Cardiac fibroblast (primary cell): ENCODE measurements around the gene TMEM38A.

Source experiments
- DNase-seq, 2 donors: peaks; one replicate each; pipeline versions ENCODE4 v3.0.0 to v3.0.0-alpha.2; 2010; ENCODE audit warnings: low read depth in 2 of 2
- H3K4me3 ChIP-seq, 2 donors: replicated peaks in 1 of 2; 1 replicate in 1 of 2; 2 replicates in 1 of 2; pipeline ENCODE4 v1.5.1; 2011; ENCODE audit warnings: low read depth in 2 of 2, low read length in 2 of 2, mild to moderate bottlenecking in 2 of 2, moderate library complexity in 1 of 2
- CTCF ChIP-seq: IDR thresholded peaks from one replicate; pipeline ENCODE4 v1.5.1; 2011; ENCODE audit warnings: low read depth, mild to moderate bottlenecking, low read length, inconsistent platforms

Gene TMEM38A

GRCh38 chr19:16625163-16625958 is 35.6 kb upstream of the TMEM38A start:
- TF ChIP-seq CTCF, result no peak
- DNase-seq, result no peak
- no peak overlapping the region for H3K4me3 ChIP-seq

DNA sequence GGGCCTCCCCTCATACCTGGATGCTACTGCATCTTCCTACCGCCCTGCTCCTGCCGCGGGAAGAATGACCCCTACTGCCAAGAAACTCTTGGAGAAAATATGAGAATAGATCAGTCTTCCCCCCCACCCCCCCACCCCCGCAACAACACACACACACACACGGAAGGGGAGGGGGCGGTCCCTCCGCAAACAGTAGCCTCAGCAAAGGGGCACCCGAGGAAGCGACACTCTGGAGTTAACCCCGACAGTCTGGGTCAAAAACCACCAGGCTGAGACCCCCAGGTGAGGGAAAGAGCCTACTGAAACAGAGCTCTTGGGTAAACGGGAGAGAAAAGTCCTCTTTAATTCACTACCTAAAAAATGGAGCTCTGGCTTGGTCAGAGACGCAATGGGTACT is 34.1 kb upstream of the TMEM38A start:
- DNase-seq, result no peak
- peak overlapping the region; percentile 94 to 95 for H3K4me3 ChIP-seq
- TF ChIP-seq CTCF, result no peak

DNA sequence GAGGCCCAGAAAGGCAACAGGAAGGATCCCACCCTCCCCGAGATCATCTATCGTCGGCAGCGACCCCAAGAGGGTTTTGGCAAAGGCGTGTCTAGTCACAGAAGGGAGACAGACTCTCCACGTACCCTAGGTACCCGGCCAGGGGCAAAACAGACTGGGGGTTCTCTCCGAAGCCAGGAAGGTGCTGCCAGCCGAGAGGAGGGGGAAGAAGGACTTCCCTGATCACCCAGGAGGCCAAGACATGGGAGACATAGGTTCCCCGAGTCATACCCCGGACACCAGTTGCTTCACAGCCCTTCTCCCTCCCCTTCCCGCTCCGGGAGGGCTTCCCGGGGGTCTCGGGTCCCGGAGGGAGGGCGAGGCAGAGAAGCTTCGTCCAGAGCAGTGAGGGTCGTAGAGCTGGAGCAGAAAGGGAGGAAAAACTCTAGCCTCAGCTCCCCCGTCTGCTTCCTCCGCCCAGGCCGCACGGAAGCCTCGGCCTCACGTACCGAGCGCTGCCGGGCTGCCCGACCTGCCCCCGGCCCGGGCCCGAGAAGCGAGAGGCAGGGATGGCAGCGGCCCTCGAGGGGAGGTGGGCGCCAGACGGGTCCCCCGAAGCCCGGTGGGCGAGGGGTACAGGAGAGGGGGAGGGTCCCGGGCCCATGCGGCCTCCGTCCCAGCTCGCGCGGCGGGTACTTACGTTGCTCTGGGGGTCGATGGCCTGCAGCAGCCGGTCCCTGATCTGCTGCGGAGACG is 33.6 kb upstream of the TMEM38A start:
- no peak for TF ChIP-seq CTCF
- H3K4me3 ChIP-seq, result peak overlapping the region; percentile 94 to 95
- peak in 1 of 2 donors; percentile 18 for DNase-seq

DNA sequence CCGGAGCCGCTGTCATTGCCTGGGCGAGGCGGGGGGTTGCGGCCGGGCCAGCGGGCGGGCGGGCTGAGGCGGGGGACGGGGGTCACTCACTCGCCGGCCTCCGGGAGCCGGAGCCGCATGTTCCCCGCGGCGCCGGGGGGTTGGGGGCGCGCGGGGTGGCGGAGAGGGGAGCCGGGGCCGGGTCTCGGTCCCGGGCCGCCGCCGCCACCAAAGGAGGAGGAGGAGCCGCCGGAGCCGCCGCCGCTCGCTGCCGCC is 33.1 kb upstream of the TMEM38A start:
- no peak for DNase-seq
- H3K4me3 ChIP-seq, result peak overlapping the region; percentile 94 to 95
- TF ChIP-seq CTCF, result no peak

GRCh38 chr19:16628183-16628983 is 32.6 kb upstream of the TMEM38A start, which contains the start of gene MED26:
Gene MED26, minus strand, starts transcription at chr19:16628204. Its CDS starts 261 bp downstream, at chr19:16627943.
- TF ChIP-seq CTCF, result no peak
- DNase-seq, result peak; percentile 90 to 96
- H3K4me3 ChIP-seq, result peak within 1 kb of the TSS; percentile 94 to 95

DNA sequence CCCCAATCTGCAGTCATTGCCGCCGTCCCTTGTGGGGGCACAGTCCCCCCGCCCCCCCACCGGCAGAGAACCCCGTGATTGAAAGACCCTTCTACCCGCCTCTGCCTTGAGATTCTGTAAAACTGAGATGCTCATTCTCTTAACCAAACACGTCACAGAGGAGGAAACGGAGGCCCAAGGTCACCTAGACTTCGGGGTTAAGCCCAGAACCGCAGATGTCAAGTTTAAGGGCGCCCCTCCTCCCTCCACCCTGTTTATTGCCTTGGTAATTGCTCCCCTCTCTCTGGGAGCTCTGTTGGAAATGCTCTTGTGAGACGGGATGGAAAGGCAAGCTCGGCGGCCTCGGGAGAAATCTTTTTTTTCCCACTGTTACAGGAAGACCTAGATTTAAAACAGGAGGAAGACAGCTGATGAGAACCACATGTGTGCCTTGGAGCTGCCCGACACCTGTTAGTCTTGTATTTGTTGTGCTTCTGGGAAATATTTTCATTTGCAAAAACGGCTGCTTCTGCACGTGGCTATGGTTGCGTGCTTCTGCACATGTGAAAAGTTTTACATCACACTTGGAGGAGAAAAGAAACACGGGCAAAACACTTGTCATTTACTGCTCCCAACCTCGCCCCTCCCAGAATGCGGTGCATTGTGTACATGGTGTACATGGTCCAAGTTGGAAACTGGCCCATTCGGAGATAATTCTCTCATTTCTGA is 31.8 kb upstream of the TMEM38A start:
- no peak for TF ChIP-seq CTCF
- peak; percentile 55 to 68 for DNase-seq
- H3K4me3 ChIP-seq, result peak overlapping the region; percentile 84 to 93
